ENCODE results near the gene PPARG. TPM values are rescaled to one million over a fixed set of nuclear protein-coding genes. Genes with fewer than 3 reads are reported as not detected.
A peak's percentile ranks its signal among the peaks of the same experiment; 100 is the strongest.

PPARG gene
- total RNA-seq, 5 donors from 2014 or later (not counting 1 experiment from before 2014, with no cell fraction given), result 0.35 to 0.69 (median 0.63) TPM; not detected in 2

- no peak overlapping the region for H3K27ac ChIP-seq (ENCODE audit: low read length)
- no peaks in the 10 kb centered on the region for H3K4me1 ChIP-seq (ENCODE audit: control insufficient read depth in 1 of 2, extremely low read depth in 1 of 2, insufficient read depth in 2 of 2, low read length in 2 of 2)
- no peaks in the 10 kb centered on the region for H3K9me3 ChIP-seq
- Mint-ChIP-seq H3K4me1 (no peaks in the 10 kb centered on the region), H3K27ac (no peak overlapping the region), H3K4me3 (no peak overlapping the region), H3K9me3 (no peaks in the 10 kb centered on the region), H3K27me3 (peaks cover 0 to 6% of the 10 kb centered on the region in 2 donors), H3K36me3 (no peaks in the 10 kb centered on the region)
- WGBS (ENCODE audit: insufficient coverage), result 84% methylated on average over 11 of the region's 20 CpGs
- H3K27me3 ChIP-seq (replicated peaks in 1 of 2; ENCODE audit: control insufficient read depth in 2 of 2, extremely low read depth in 1 of 2, insufficient read depth in 2 of 2, low read length in 1 of 2), result no peaks in the 10 kb centered on the region
- ATAC-seq (replicated peaks in 1 of 4), result no peak
- no peaks in the 10 kb centered on the region for H3K36me3 ChIP-seq (ENCODE audit: control insufficient read depth in 2 of 2, extremely low read depth in 1 of 2, insufficient read depth in 1 of 2, low read length in 1 of 2)
- POLR2A ChIA-PET, result no interaction called here
- no peak overlapping the region for H3K4me3 ChIP-seq (ENCODE audit: control insufficient read depth in 1 of 2, extremely low read depth in 1 of 2, low read length in 1 of 2)
- CTCF ChIA-PET, result no interaction called here
- DNase-seq, result peak in 1 of 35 experiments; percentile 1
These were observed 116.8 kb downstream of the PPARG start for GRCh38 chr3:12405432-12406272.

GRCh38 chr3:12408984-12409683, 120.3 kb downstream of the PPARG start:
- H3K9me3 Mint-ChIP-seq, result no peaks in the 10 kb centered on the region
- Histone ChIP-seq H3K36me3 (ENCODE audit: control insufficient read depth in 2 of 2, extremely low read depth in 1 of 2, insufficient read depth in 1 of 2, low read length in 1 of 2) (no peaks in the 10 kb centered on the region), H3K27me3 (replicated peaks in 1 of 2; ENCODE audit: control insufficient read depth in 2 of 2, extremely low read depth in 1 of 2, insufficient read depth in 2 of 2, low read length in 1 of 2) (no peaks in the 10 kb centered on the region), H3K9me3 (no peaks in the 10 kb centered on the region), H3K4me3 (ENCODE audit: control insufficient read depth in 1 of 2, extremely low read depth in 1 of 2, low read length in 1 of 2) (no peak overlapping the region), H3K27ac (ENCODE audit: low read length) (no peak overlapping the region), H3K4me1 (ENCODE audit: control insufficient read depth in 1 of 2, extremely low read depth in 1 of 2, insufficient read depth in 2 of 2, low read length in 2 of 2) (no peaks in the 10 kb centered on the region)
- no peaks in the 10 kb centered on the region for H3K36me3 Mint-ChIP-seq
- DNase-seq (no peak), ATAC-seq (replicated peaks in 1 of 4) (no peak)
- no peak overlapping the region for H3K4me3 Mint-ChIP-seq
- H3K27ac Mint-ChIP-seq, result no peak overlapping the region
- no CpG with 5 or more reads among the region's 3 CpGs for WGBS (ENCODE audit: insufficient coverage)
- ChIA-PET CTCF (no interaction called here), POLR2A (no interaction called here)
- no peaks in the 10 kb centered on the region for H3K4me1 Mint-ChIP-seq
- peaks cover 5 to 8% of the 10 kb centered on the region in 2 donors for H3K27me3 Mint-ChIP-seq

GRCh38 chr3:12409684-12410596, 121.1 kb downstream of the PPARG start:
- H3K27me3 Mint-ChIP-seq, result peaks cover 3 to 8% of the 10 kb centered on the region in 2 donors
- no peaks in the 10 kb centered on the region for H3K36me3 Mint-ChIP-seq
- POLR2A ChIA-PET, result no interaction called here
- CTCF ChIA-PET, result interaction anchor here in 1 of 2 donors (0.6 kb wide), 1 partner anchor 48 kb away, joined by 3 read pairs; no protein-coding TSS in a partner anchor
- no peak overlapping the region for H3K27ac ChIP-seq (ENCODE audit: low read length)
- DNase-seq (no peak), ATAC-seq (replicated peaks in 1 of 4) (no peak)
- H3K4me1 ChIP-seq (ENCODE audit: control insufficient read depth in 1 of 2, extremely low read depth in 1 of 2, insufficient read depth in 2 of 2, low read length in 2 of 2), result no peaks in the 10 kb centered on the region
- H3K27ac Mint-ChIP-seq, result no peak overlapping the region
- no peaks in the 10 kb centered on the region for H3K9me3 Mint-ChIP-seq
- H3K36me3 ChIP-seq (ENCODE audit: control insufficient read depth in 2 of 2, extremely low read depth in 1 of 2, insufficient read depth in 1 of 2, low read length in 1 of 2), result no peaks in the 10 kb centered on the region
- H3K4me1 Mint-ChIP-seq, result no peaks in the 10 kb centered on the region
- H3K9me3 ChIP-seq, result no peaks in the 10 kb centered on the region
- 95% methylated on average over 2 of the region's 11 CpGs for whole genome bisulfite sequencing (ENCODE audit: insufficient coverage)
- no peak overlapping the region for H3K4me3 ChIP-seq (ENCODE audit: control insufficient read depth in 1 of 2, extremely low read depth in 1 of 2, low read length in 1 of 2)
- H3K27me3 ChIP-seq (replicated peaks in 1 of 2; ENCODE audit: control insufficient read depth in 2 of 2, extremely low read depth in 1 of 2, insufficient read depth in 2 of 2, low read length in 1 of 2), result no peaks in the 10 kb centered on the region
- no peak overlapping the region for H3K4me3 Mint-ChIP-seq

- CTCF ChIA-PET, result no interaction called here
- no peak overlapping the region for H3K27ac ChIP-seq (ENCODE audit: low read length)
- Mint-ChIP-seq H3K4me1 (no peaks in the 10 kb centered on the region), H3K27ac (no peak overlapping the region), H3K9me3 (no peaks in the 10 kb centered on the region), H3K36me3 (no peaks in the 10 kb centered on the region), H3K27me3 (peaks cover 3 to 8% of the 10 kb centered on the region in 2 donors), H3K4me3 (no peak overlapping the region)
- no peaks in the 10 kb centered on the region for H3K27me3 ChIP-seq (replicated peaks in 1 of 2; ENCODE audit: control insufficient read depth in 2 of 2, extremely low read depth in 1 of 2, insufficient read depth in 2 of 2, low read length in 1 of 2)
- ATAC-seq (replicated peaks in 1 of 4) (no peak), DNase-seq (no peak)
- no peak overlapping the region for H3K4me3 ChIP-seq (ENCODE audit: control insufficient read depth in 1 of 2, extremely low read depth in 1 of 2, low read length in 1 of 2)
- POLR2A ChIA-PET, result no interaction called here
- no CpG with 5 or more reads among the region's 1 CpG for WGBS (ENCODE audit: insufficient coverage)
- H3K36me3 ChIP-seq (ENCODE audit: control insufficient read depth in 2 of 2, extremely low read depth in 1 of 2, insufficient read depth in 1 of 2, low read length in 1 of 2), result no peaks in the 10 kb centered on the region
- no peaks in the 10 kb centered on the region for H3K9me3 ChIP-seq
- H3K4me1 ChIP-seq (ENCODE audit: control insufficient read depth in 1 of 2, extremely low read depth in 1 of 2, insufficient read depth in 2 of 2, low read length in 2 of 2), result no peaks in the 10 kb centered on the region
These were observed 124.9 kb downstream of the PPARG start for GRCh38 chr3:12413721-12414255.

GRCh38 chr3:12415014-12415680, 126.3 kb downstream of the PPARG start:
- ChIA-PET POLR2A (no interaction called here), CTCF (no interaction called here)
- Histone ChIP-seq H3K27ac (ENCODE audit: low read length) (no peak overlapping the region), H3K4me3 (ENCODE audit: control insufficient read depth in 1 of 2, extremely low read depth in 1 of 2, low read length in 1 of 2) (no peak overlapping the region), H3K36me3 (ENCODE audit: control insufficient read depth in 2 of 2, extremely low read depth in 1 of 2, insufficient read depth in 1 of 2, low read length in 1 of 2) (no peaks in the 10 kb centered on the region), H3K9me3 (no peaks in the 10 kb centered on the region), H3K27me3 (replicated peaks in 1 of 2; ENCODE audit: control insufficient read depth in 2 of 2, extremely low read depth in 1 of 2, insufficient read depth in 2 of 2, low read length in 1 of 2) (no peaks in the 10 kb centered on the region), H3K4me1 (ENCODE audit: control insufficient read depth in 1 of 2, extremely low read depth in 1 of 2, insufficient read depth in 2 of 2, low read length in 2 of 2) (no peaks in the 10 kb centered on the region)
- ATAC-seq (replicated peaks in 1 of 4) (no peak), DNase-seq (no peak)
- Mint-ChIP-seq H3K27me3 (peaks cover 3 to 8% of the 10 kb centered on the region in 2 donors), H3K4me1 (no peaks in the 10 kb centered on the region), H3K27ac (no peak overlapping the region), H3K4me3 (no peak overlapping the region), H3K36me3 (no peaks in the 10 kb centered on the region), H3K9me3 (no peaks in the 10 kb centered on the region)
- WGBS (ENCODE audit: insufficient coverage), result 80% methylated on average over 1 of the region's 4 CpGs

GRCh38 chr3:12416731-12417130, 127.9 kb downstream of the PPARG start:
- Mint-ChIP-seq H3K4me3 (no peak overlapping the region), H3K27ac (no peak overlapping the region), H3K9me3 (no peaks in the 10 kb centered on the region), H3K36me3 (no peaks in the 10 kb centered on the region), H3K4me1 (no peaks in the 10 kb centered on the region), H3K27me3 (peaks cover 3 to 9% of the 10 kb centered on the region in 2 donors)
- Histone ChIP-seq H3K4me1 (ENCODE audit: control insufficient read depth in 1 of 2, extremely low read depth in 1 of 2, insufficient read depth in 2 of 2, low read length in 2 of 2) (no peaks in the 10 kb centered on the region), H3K27ac (ENCODE audit: low read length) (no peak overlapping the region), H3K9me3 (no peaks in the 10 kb centered on the region), H3K36me3 (ENCODE audit: control insufficient read depth in 2 of 2, extremely low read depth in 1 of 2, insufficient read depth in 1 of 2, low read length in 1 of 2) (no peaks in the 10 kb centered on the region), H3K27me3 (replicated peaks in 1 of 2; ENCODE audit: control insufficient read depth in 2 of 2, extremely low read depth in 1 of 2, insufficient read depth in 2 of 2, low read length in 1 of 2) (no peaks in the 10 kb centered on the region), H3K4me3 (ENCODE audit: control insufficient read depth in 1 of 2, extremely low read depth in 1 of 2, low read length in 1 of 2) (no peak overlapping the region)
- 91% methylated on average over 5 of the region's 8 CpGs for WGBS (ENCODE audit: insufficient coverage)
- DNase-seq (no peak), ATAC-seq (replicated peaks in 1 of 4) (no peak)
- ChIA-PET CTCF (no interaction called here), POLR2A (no interaction called here)

All from T-cell (primary cell).